Measurements from ENCODE around the gene MTG2. TPM values are rescaled to one million over a fixed set of nuclear protein-coding genes. Genes with fewer than 3 reads are reported as not detected.
A peak's percentile ranks its signal among the peaks of the same experiment; 100 is the strongest.

The MTG2 gene
- total RNA-seq, 4 donors from 2014 or later = 19.3 to 32.5 (median 26.3) TPM

GRCh38 chr20:62151225-62151624, 31.6 kb upstream of the MTG2 start:
- no peak for ATAC-seq (ENCODE audit: low FRiP score)
- no peak for TF ChIP-seq CTCF (IDR thresholded peaks at IDR 0.05)
- DNase-seq (ENCODE audit: low spot score) = no peak

- DNase-seq (ENCODE audit: low spot score) (no peak), ATAC-seq (ENCODE audit: low FRiP score) (no peak)
- TF ChIP-seq CTCF (IDR thresholded peaks at IDR 0.05) = no peak
These were observed 30.9 kb upstream of the MTG2 start for GRCh38 chr20:62151835-62152364.

- TF ChIP-seq CTCF (IDR thresholded peaks at IDR 0.05) = no peak
- DNase-seq (ENCODE audit: low spot score) (no peak), ATAC-seq (ENCODE audit: low FRiP score) (no peak)
These were observed 27.2 kb upstream of the MTG2 start for GRCh38 chr20:62155428-62156253.

- DNase-seq (ENCODE audit: low spot score) (no peak), ATAC-seq (ENCODE audit: low FRiP score) (no peak)
- TF ChIP-seq CTCF (IDR thresholded peaks at IDR 0.05) = no peak
These were observed 26.6 kb upstream of the MTG2 start for GRCh38 chr20:62156254-62156556.

GRCh38 chr20:62156592-62157386, 26.0 kb upstream of the MTG2 start:
- no peak for ATAC-seq (ENCODE audit: low FRiP score)
- peak; percentile 42 for DNase-seq (ENCODE audit: low spot score)

GRCh38 chr20:62157387-62158087, 25.3 kb upstream of the MTG2 start:
- no peak for TF ChIP-seq CTCF (IDR thresholded peaks at IDR 0.05)
- ATAC-seq (ENCODE audit: low FRiP score) = no peak

More at GRCh38 chr20:62156592-62157386, 26.0 kb upstream of the MTG2 start:
- TF ChIP-seq CTCF (IDR thresholded peaks at IDR 0.05) = no peak

More at GRCh38 chr20:62157387-62158087, 25.3 kb upstream of the MTG2 start:
- no peak for DNase-seq (ENCODE audit: low spot score)

Measured in omental fat pad (tissue), 4 donors.